IMR-90 (cell line): ENCODE data around the gene CC2D2B. TPM values are rescaled to one million over a fixed set of nuclear protein-coding genes. Genes with fewer than 3 reads are reported as not detected.
A peak's percentile ranks its signal among the peaks of the same experiment; 100 is the strongest.

Experiments
- ATAC-seq: fragments of 200-7000 bp; cut with Tn5 transposase; 2 replicates; pipeline ENCODE4 v1.9.1; 2020; ENCODE audit warnings: low read depth, mild to moderate bottlenecking, moderate library complexity
- BruUV-seq: library from RNA; stranded (reverse); fragments of 400-500 nt; replicated peaks from 2 replicates; lab custom pipeline; 2021; lab: Mats Ljungman, UMichigan
- CTCF ChIA-PET: fragments of 300-600 bp; formaldehyde crosslinking; extraction: SDS; loops from one replicate; lab custom pipeline; 2021; ENCODE audit warnings: antibody characterized with exemption; lab: Yijun Ruan, JAX
- POLR2A ChIA-PET: fragments of 300-600 bp; sonication (Branson Sonifier 250); formaldehyde crosslinking; loops from one replicate; lab custom pipeline; 2022; ENCODE audit warnings: antibody characterized with exemption; ENCODE audit not compliant: unreplicated experiment; lab: Charles Lee
- DNase-seq: peaks from one replicate; pipeline ENCODE4 v3.0.0; 2013
- H2AFZ ChIP-seq: replicated peaks from 2 replicates; pipeline ENCODE3; 2013; ENCODE audit warnings: low read length, mild to moderate bottlenecking; ENCODE audit not compliant: poor library complexity
- H2AK5ac ChIP-seq: 2 replicates; pipeline ENCODE4 v1.6.1; 2013; ENCODE audit warnings: low read depth, low read length, inconsistent platforms
- H2AK9ac ChIP-seq: replicated peaks from 2 replicates; pipeline ENCODE3; 2013; ENCODE audit warnings: mild to moderate bottlenecking, low read depth, low read length, moderate library complexity; ENCODE audit not compliant: poor library complexity
- H2BK120ac ChIP-seq: 2 replicates; pipeline ENCODE4 v1.6.1; 2013; ENCODE audit warnings: low read depth, low read length, inconsistent platforms
- H2BK15ac ChIP-seq: 3 replicates; pipeline ENCODE4 v1.6.1; 2013; ENCODE audit warnings: low read depth, low read length, inconsistent platforms
- H2BK20ac ChIP-seq: 2 replicates; pipeline ENCODE4 v1.6.1; 2013; ENCODE audit warnings: low read depth, mild to moderate bottlenecking, inconsistent platforms, low read length, moderate library complexity
- H2BK5ac ChIP-seq: 2 replicates; pipeline ENCODE4 v1.6.1; 2013; ENCODE audit warnings: mild to moderate bottlenecking, low read depth, low read length, inconsistent platforms; ENCODE audit not compliant: poor library complexity, severe bottlenecking
- H3K14ac ChIP-seq: replicated peaks from 2 replicates; pipeline ENCODE4 v1.6.1; 2013; ENCODE audit warnings: low read depth, low read length, inconsistent platforms
- H3K18ac ChIP-seq: 2 replicates; pipeline ENCODE4 v1.6.1; 2013; ENCODE audit warnings: low read depth, low read length, control low read depth
- H3K23ac ChIP-seq: 2 replicates; pipeline ENCODE4 v1.6.1; 2013; ENCODE audit warnings: low read depth, low read length, inconsistent platforms
- H3K27ac ChIP-seq: 2 replicates; pipeline ENCODE4 v1.5.1; 2013; ENCODE audit warnings: mild to moderate bottlenecking, control low read depth, low read length; ENCODE audit not compliant: insufficient read depth
- H3K27me3 ChIP-seq: 2 replicates; pipeline ENCODE4 v1.6.1; 2013; ENCODE audit warnings: low read length; ENCODE audit not compliant: control insufficient read depth, insufficient read depth
- H3K36me3 ChIP-seq: 2 replicates; pipeline ENCODE4 v1.6.1; 2013; ENCODE audit warnings: low read length, mixed read lengths; ENCODE audit not compliant: control insufficient read depth, insufficient read depth
- H3K4ac ChIP-seq: 2 replicates; pipeline ENCODE4 v1.6.1; 2013; ENCODE audit warnings: low read depth, low read length, inconsistent platforms
- H3K4me1 ChIP-seq: 2 replicates; pipeline ENCODE4 v1.6.1; 2013; ENCODE audit warnings: low read length, mixed read lengths; ENCODE audit not compliant: control insufficient read depth, insufficient read depth
- H3K4me2 ChIP-seq: 2 replicates; pipeline ENCODE4 v1.6.1; 2013; ENCODE audit warnings: low read depth, mild to moderate bottlenecking, control low read depth, low read length, moderate library complexity
- H3K4me3 ChIP-seq: 2 replicates; pipeline ENCODE4 v1.5.1; 2013; ENCODE audit warnings: low read depth, mild to moderate bottlenecking, control low read depth, low read length, moderate library complexity; ENCODE audit not compliant: insufficient read depth
- H3K56ac ChIP-seq: 2 replicates; pipeline ENCODE4 v1.6.1; 2013; ENCODE audit warnings: low read length, inconsistent platforms; ENCODE audit not compliant: insufficient read depth; ENCODE audit errors: extremely low read depth
- H3K79me1 ChIP-seq, 2 experiments: 2 replicates each; pipeline ENCODE4 v1.6.1; 2013; ENCODE audit warnings: low read length in 2 of 2, inconsistent platforms in 1 of 2, low read depth in 1 of 2
- H3K9ac ChIP-seq: 2 replicates; pipeline ENCODE4 v1.6.1; 2013; ENCODE audit warnings: low read depth, low read length, control low read depth
- H3K9me1 ChIP-seq: 2 replicates; pipeline ENCODE4 v1.6.1; 2013; ENCODE audit warnings: low read length, inconsistent platforms; ENCODE audit not compliant: insufficient read depth
- H3K9me3 ChIP-seq: 2 replicates; pipeline ENCODE4 v1.6.1; 2013; ENCODE audit warnings: low read length; ENCODE audit not compliant: control insufficient read depth, insufficient read depth
- H4K20me1 ChIP-seq: 2 replicates; pipeline ENCODE4 v1.6.1; 2013; ENCODE audit warnings: low read length, inconsistent platforms; ENCODE audit not compliant: insufficient read depth
- H4K5ac ChIP-seq: 2 replicates; pipeline ENCODE4 v1.6.1; 2013; ENCODE audit warnings: mild to moderate bottlenecking, low read depth, low read length, control low read depth
- H4K8ac ChIP-seq, 2 experiments: 2 replicates each; pipeline ENCODE4 v1.6.1; 2013; ENCODE audit warnings: low read depth in 2 of 2, low read length in 2 of 2, control low read depth in 1 of 2, inconsistent platforms in 1 of 2
- H4K91ac ChIP-seq: 2 replicates; pipeline ENCODE4 v1.6.1; 2013; ENCODE audit warnings: low read depth, low read length, inconsistent platforms; ENCODE audit not compliant: insufficient read depth
- CEBPB ChIP-seq: IDR thresholded peaks from 2 replicates; pipeline ENCODE4 v1.6.1; 2012; ENCODE audit warnings: low read depth, low read length, improper control_type of control experiment
- CTCF ChIP-seq: conservative IDR thresholded peaks from 2 replicates; pipeline ENCODE4 v1.5.1; 2012; ENCODE audit warnings: mild to moderate bottlenecking, low read depth, low read length, improper control_type of control experiment
- MXI1 ChIP-seq: IDR thresholded peaks from 2 replicates; pipeline ENCODE4 v1.6.1; 2012; ENCODE audit warnings: low read depth, mild to moderate bottlenecking, low read length, moderate library complexity, borderline replicate concordance
- NFE2L2 ChIP-seq: fragments of 150-350 bp; IDR thresholded peaks from 2 replicates; pipeline ENCODE4 v1.6.1; 2016; ENCODE audit warnings: low read depth, mild to moderate bottlenecking, low read length
- POLR2A ChIP-seq: IDR thresholded peaks from 2 replicates; pipeline ENCODE4 v1.6.1; 2012; ENCODE audit warnings: mild to moderate bottlenecking, low read depth, low read length
- SMC3 ChIP-seq: fragments of 150-350 bp; IDR thresholded peaks from 2 replicates; pipeline ENCODE4 v1.6.1; 2016; ENCODE audit warnings: low read depth, mild to moderate bottlenecking, antibody characterized with exemption, low read length, moderate library complexity
- USF2 ChIP-seq: fragments of 150-350 bp; IDR thresholded peaks from 2 replicates; pipeline ENCODE4 v1.6.1; 2017; ENCODE audit warnings: mild to moderate bottlenecking, antibody characterized with exemption, low read length, low read depth
- WGBS, 2 experiments: methylation state at CpG; one replicate each; pipeline versions ENCODE4 v1.1.5 to v1.1.7; 2013; ENCODE audit warnings: missing lambda C conversion rate in 2 of 2; ENCODE audit not compliant: insufficient read length in 1 of 2; ENCODE audit errors: extremely low coverage in 2 of 2; 5-methylcytosine and 5-hydroxymethylcytosine counted together
- dilution Hi-C: fragments of 300-500 bp; cut with HindIII; formaldehyde crosslinking; loops from one replicate; pipeline ENCODE4 v1.14.3; 2018; ENCODE audit warnings: low sequenced_read_pairs; ENCODE audit not compliant: unreplicated experiment
- in situ Hi-C: fragments of 300-500 bp; cut with MboI; formaldehyde crosslinking; loops from 3 replicates; pipeline ENCODE4 v1.14.3; 2019; ENCODE audit warnings: low sequenced_read_pairs, inconsistent platforms, mixed read lengths
- intact Hi-C: fragments of 100-400 bp; cut with micrococcal nuclease; formaldehyde crosslinking; loops from 2 replicates; pipeline ENCODE4 v1.10.0; 2022
- polyA plus RNA-seq, 3 experiments: library from polyadenylated mRNA; depleted of rRNA; stranded (reverse); fragments of >200 nt; gene quantifications; 2 replicates each; pipeline ENCODE4 v1.2.3, GENCODE V29; 2012; ENCODE audit warnings: low replicate concordance in 1 of 3
- total RNA-seq: library from RNA; depleted of rRNA; stranded (reverse); fragments of >200 nt; gene quantifications from 2 replicates; pipeline ENCODE4 v1.2.3, GENCODE V29; 2012

CC2D2B gene
- total and polyA plus RNA-seq, 2 of the 4 experiments (the other 2 are of a cell fraction): not detected

GRCh38 chr10:95908450-95908849 is 675 bp downstream of the CC2D2B start:
- Histone ChIP-seq H3K4me3 (no peak overlapping the region), H2AK9ac (no peak overlapping the region), H2BK5ac (no peak overlapping the region), H2BK20ac (no peak overlapping the region), H3K79me1 (peaks cover 0 to 6% of the 10 kb centered on the region in 2 experiments; a peak in 1 of 4 replicates), H2BK15ac (no peak overlapping the region), H3K9ac (no peak overlapping the region), H3K56ac (no peak overlapping the region), H4K20me1 (no peaks in the 10 kb centered on the region), H4K91ac (no peak overlapping the region), H3K9me3 (no peaks in the 10 kb centered on the region), H2AFZ (no peak overlapping the region), H3K23ac (no peak overlapping the region), H4K8ac (peak overlapping the region in 1 of 2 experiments; percentile 68; a peak in 1 of 4 replicates), H3K36me3 (no peaks in the 10 kb centered on the region), H3K27ac (no peak overlapping the region), H4K5ac (no peak overlapping the region), H2BK120ac (no peak overlapping the region), H3K9me1 (no peaks in the 10 kb centered on the region), H3K4me1 (no peaks in the 10 kb centered on the region), H3K4ac (no peak overlapping the region), H3K4me2 (no peak overlapping the region; the same call in 1 of the 2 replicates), H3K14ac (no peak overlapping the region), H3K27me3 (no peaks in the 10 kb centered on the region), H3K18ac (no peak overlapping the region), H2AK5ac (no peak overlapping the region)
- no TSS peak for BruUV-seq
- in situ Hi-C loops (no loop called here), dilution Hi-C loops (no loop called here), intact Hi-C loops (no loop called here)
- ChIA-PET CTCF (interaction anchor here (0.5 to 2.1 kb wide), 4 partner anchors 17 to 321 kb away, joined by 3 to 7 read pairs (median 6); partner anchors contain the start of gene TCTN3), POLR2A (no interaction called here)
- ATAC-seq: no peak
- DNase-seq: no peak
- TF ChIP-seq CTCF (no peak), MXI1 (no peak), NFE2L2 (no peak), POLR2A (no peak), CEBPB (no peak), USF2 (no peak), SMC3 (no peak)
- WGBS, 2 experiments: 20% methylated on average over 2 of the region's 4 CpGs; no CpG with 5 or more reads in 1 of the 2 experiments
